Measurements from ENCODE around the gene SPSB1.

The SPSB1 gene

GRCh38 chr1:9260059-9260766 lies 32.5 kb upstream of the SPSB1 start:
- DNase-seq: no peak

GRCh38 chr1:9261496-9261895 lies 31.2 kb upstream of the SPSB1 start:
- DNase-seq: no peak

- DNase-seq: no peak
Measured at GRCh38 chr1:9262096-9262986, 30.4 kb upstream of the SPSB1 start.

- no peak for DNase-seq
Measured at GRCh38 chr1:9263276-9263855, 29.3 kb upstream of the SPSB1 start.

GRCh38 chr1:9263984-9264872 lies 28.5 kb upstream of the SPSB1 start:
- no peak for DNase-seq

GRCh38 chr1:9265037-9265436 lies 27.7 kb upstream of the SPSB1 start:
- no peak for DNase-seq

- no peak for DNase-seq
Measured at GRCh38 chr1:9265968-9266367, 26.7 kb upstream of the SPSB1 start.

- DNase-seq: no peak
Measured at GRCh38 chr1:9267352-9267686, 25.4 kb upstream of the SPSB1 start.

- DNase-seq: no peak
Measured at GRCh38 chr1:9267827-9268581, 24.7 kb upstream of the SPSB1 start.

GRCh38 chr1:9269078-9269501 lies 23.6 kb upstream of the SPSB1 start:
- no peak for DNase-seq

GRCh38 chr1:9269721-9270120 lies 23.0 kb upstream of the SPSB1 start:
- no peak for DNase-seq

GRCh38 chr1:9270290-9270883 lies 22.3 kb upstream of the SPSB1 start:
- no peak for DNase-seq

- no peak for DNase-seq
Measured at GRCh38 chr1:9271283-9271682, 21.4 kb upstream of the SPSB1 start.

- no peak for DNase-seq
Measured at GRCh38 chr1:9271861-9272595, 20.7 kb upstream of the SPSB1 start.

GRCh38 chr1:9273177-9273576 lies 19.5 kb upstream of the SPSB1 start:
- DNase-seq: no peak

- no peak for DNase-seq
Measured at GRCh38 chr1:9275161-9275560, 17.5 kb upstream of the SPSB1 start.

- DNase-seq: no peak
Measured at GRCh38 chr1:9275567-9276034, 17.1 kb upstream of the SPSB1 start.

- DNase-seq: no peak
Measured at GRCh38 chr1:9278116-9278515, 14.6 kb upstream of the SPSB1 start.

GRCh38 chr1:9278585-9279153 lies 14.0 kb upstream of the SPSB1 start:
- no peak for DNase-seq

- peak in 1 of 6 experiments; percentile 18 for DNase-seq
Measured at GRCh38 chr1:9279172-9279840, 13.4 kb upstream of the SPSB1 start.
